ENCODE measurements around the gene SUPT6H.
A peak's percentile ranks its signal among the peaks of the same experiment; 100 is the strongest.

Gene SUPT6H

DNA sequence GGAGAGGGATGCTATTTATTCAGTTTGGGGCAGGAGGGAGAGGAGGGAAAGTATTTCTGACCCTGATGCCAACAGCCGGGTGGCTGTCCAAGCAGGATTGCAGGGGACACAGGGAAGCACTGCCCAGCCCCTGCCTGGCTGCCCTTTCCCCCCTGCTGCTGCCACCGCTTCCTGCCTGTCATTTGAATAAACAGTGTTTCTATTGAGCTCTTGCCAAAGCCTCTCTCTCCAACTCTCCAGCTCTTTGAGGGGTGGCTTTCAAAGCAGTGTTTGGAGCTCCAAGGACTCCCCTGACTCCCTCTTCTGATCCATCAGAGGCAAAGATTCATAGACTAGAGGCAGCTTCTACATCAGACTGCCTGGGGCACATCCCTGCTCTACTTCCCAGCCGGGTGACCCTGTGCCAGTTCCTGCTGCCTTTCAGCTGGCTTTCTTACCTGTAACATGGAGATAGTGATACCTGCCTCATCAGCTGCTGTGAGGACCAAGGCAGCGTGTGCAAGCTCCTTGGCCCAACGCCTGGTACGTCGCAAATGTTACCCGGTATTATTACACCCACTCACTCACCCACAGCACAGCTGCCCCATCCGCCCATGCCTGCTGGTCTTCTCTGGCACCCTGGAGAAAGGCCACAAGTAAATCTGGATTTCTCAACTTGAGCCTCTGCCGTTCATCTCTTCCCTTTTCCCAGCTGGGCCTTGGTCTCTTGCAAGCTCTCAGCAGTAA, 40.2 kb downstream of the SUPT6H start:
- DNase-seq (ENCODE audit: low spot score) = no peak

DNA sequence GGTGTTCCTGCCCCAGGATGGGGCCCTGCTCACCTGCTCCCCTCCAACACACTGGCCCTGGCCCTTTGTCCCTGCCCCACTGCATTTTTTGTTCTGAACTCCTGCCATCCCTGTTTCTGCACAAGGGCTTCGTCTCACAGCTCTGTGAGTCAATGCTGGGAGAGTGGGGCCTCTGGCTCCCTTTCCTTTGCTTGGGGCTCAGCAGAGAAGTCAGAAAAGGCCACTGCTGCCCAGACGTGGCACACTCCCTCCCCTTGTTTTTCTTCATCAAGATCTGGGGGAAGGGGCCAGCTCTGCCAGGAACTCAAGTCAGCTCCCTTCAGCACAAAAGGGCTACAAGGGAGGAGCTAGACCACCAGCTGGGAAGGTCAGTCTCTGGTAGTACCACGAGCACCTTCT, 40.7 kb downstream of the SUPT6H start:
- DNase-seq (ENCODE audit: low spot score) = no peak

DNA sequence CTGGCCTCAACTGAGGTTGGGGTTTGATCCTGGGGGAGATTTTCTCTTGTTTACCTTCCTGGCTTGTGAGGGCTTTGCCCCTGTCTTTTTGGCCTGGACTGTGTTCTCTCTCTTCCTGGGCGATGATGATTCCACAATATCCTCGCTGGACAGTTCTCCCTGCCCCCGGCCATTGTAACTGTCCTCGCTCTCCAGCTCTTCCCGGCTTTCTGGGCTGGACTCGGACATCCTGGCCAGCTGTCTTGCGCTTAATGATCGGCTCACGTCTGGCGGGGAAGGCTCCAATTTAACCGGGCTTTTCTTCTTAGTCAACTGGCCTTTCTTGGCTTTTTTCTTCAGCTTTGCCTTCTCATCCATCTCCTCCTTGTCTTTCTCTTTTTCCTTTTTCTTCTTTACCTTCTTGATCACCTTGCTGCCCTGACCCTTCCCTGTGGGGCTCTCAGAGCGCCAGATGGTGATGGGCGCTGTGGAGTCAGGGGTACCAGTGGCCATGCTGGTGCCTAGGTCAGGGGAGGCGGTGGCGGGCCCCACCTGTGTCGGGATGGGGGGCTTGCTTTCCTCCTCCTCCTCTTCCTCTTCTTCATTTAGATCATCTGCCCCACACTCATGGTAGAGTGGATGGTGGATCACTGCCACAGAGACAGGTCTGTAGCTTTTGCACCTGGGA, 41.7 kb downstream of the SUPT6H start:
- no peak for DNase-seq (ENCODE audit: low spot score)

DNA sequence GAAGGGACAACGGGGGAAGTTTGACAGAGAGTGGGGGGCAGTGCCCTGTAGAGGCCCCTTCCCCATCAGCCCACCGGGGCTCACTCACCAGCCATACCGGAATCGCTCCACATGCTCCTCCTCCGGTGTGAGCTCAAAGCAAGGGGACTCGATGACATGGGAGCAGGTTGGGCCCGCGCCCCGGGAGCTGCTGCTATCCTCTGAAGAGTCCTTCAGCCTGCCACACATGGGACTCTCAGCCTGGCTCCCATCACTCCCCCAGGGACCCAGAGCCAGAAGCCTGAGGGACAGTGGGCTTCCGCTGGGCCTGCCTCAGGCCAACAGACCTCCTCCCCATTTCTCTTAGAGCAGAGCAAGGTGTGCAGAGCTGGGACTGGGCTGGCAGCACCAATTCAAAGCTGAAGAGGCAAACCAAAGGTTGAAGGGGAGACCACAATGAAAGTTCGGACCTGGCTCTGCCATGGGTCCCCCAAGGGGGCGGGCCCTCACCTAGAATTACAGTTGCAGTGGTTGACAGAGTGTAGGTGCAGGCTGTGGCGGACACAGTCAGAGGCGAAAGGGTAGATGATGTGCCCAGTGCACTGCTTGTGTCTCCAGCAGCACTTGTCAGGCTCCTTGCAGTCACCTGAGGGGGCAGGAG, 42.3 kb downstream of the SUPT6H start:
- DNase-seq (ENCODE audit: low spot score) = no peak

DNA sequence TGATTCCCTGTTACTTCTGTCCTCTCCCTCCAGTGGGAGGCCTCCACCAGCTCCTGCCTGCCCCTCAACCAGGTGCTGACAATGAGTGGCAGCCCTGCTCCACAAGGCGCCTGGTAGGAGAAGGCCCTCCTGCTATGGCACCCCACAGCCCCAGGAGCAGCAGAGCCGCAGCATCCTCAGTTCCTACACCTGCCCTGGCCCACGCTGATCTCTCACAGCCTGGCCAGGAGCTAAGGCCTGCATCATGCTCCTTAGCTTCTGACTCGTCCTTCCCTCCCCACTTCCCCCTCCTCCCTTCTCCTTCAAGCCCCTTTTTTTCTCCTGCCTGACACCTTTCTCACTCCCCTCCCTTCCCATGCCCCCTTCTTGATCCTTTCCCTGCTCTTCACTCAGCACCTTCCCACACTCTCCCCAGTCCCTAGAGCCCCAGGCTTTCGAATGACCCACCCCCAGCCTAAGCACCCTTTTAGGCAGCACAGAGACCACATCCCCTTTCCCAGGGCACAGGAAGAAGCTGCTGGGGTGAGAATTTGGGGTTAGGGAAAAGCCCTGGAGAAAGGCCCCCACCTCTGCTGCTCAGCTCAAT, 43.2 kb downstream of the SUPT6H start:
- DNase-seq (ENCODE audit: low spot score) = no peak

DNA sequence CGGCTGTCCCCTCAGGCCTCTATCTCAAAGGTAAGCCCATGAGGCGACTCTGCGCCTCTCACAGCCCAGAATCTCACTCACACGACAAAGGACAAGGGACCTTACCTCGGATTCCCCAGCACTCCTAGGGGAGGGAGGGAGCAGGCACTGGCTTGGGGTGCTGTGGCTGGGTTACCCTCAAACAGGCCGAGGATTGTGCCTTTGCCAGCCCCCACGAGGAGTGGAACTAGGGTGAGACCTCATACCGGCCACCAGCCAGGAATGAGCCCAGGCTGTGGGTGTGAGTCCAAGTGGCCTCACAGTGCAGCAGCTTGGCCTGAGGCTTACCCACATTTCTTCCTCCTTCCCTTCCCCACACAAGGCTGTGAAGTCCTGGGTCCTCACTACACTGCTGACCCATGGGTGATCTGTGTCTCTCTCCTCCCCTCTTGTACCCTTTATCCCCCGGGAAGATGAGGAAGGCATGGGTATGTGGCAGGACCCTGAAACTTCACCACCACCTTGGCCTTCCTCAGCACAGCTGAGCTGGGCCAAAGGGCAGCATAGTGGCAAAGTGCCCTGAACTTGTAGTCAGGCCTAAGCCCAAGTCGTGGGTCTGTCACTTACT, 43.8 kb downstream of the SUPT6H start:
- DNase-seq (ENCODE audit: low spot score) = no peak

DNA sequence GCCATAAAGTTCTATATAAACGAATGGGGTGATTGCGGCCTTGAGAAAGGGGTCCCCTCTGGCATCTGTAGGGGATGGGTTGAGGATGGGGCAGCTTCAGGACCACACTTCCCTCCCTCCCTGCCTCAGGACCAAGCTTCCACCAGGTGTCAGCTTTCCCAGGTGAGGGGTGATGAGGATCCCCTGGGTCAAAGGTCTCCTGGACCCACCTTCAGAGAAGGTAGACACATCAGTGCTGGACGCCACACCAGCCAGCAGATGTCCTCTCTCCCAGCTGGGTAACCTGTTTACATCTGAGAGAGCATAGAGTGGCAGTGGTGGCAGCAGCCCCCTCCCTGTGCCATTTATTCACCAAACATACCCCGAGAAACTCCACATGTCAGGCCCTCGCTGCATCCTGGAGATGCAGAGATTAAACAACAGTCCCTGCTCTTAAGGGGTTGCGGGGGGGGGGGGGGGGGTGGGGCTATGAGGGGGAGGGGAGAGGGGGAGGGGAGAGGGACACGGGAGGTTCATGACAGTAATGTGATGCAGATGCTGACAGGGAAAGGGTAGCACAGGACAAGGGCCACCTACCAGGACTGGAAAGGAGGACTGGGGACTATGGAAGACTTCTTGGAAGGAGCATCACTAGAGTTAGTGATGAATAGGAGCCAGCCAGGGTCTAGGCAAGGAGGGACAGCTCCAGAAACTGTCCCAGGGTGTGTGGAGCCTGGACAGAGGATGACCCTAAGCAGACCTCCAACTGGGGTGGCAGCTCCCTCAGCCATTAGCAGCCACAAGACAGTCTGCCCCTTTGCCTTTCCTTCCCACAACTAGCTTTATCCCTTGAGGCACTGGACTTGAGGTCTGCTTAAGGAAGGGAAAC, 44.7 kb downstream of the SUPT6H start:
- DNase-seq (ENCODE audit: low spot score) = no peak

DNA sequence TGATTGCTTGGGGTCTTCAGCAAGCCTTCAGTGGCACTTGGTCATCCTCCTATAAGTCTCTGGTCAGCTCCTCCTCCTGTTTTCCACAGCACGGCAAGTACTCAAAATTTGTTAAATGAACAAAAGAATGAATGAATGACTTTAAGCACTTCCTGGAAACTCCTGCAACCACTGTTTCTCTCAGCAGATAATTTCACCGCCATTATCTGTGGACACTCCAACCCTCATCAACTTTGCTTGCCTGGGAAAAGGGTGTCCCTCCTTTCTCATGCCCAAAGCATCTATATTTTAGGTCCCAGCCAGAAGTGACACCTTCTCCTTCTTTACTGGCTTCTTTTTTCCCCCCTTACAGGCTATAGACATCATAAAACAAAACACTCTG, 45.3 kb downstream of the SUPT6H start:
- no peak for DNase-seq (ENCODE audit: low spot score)

DNA sequence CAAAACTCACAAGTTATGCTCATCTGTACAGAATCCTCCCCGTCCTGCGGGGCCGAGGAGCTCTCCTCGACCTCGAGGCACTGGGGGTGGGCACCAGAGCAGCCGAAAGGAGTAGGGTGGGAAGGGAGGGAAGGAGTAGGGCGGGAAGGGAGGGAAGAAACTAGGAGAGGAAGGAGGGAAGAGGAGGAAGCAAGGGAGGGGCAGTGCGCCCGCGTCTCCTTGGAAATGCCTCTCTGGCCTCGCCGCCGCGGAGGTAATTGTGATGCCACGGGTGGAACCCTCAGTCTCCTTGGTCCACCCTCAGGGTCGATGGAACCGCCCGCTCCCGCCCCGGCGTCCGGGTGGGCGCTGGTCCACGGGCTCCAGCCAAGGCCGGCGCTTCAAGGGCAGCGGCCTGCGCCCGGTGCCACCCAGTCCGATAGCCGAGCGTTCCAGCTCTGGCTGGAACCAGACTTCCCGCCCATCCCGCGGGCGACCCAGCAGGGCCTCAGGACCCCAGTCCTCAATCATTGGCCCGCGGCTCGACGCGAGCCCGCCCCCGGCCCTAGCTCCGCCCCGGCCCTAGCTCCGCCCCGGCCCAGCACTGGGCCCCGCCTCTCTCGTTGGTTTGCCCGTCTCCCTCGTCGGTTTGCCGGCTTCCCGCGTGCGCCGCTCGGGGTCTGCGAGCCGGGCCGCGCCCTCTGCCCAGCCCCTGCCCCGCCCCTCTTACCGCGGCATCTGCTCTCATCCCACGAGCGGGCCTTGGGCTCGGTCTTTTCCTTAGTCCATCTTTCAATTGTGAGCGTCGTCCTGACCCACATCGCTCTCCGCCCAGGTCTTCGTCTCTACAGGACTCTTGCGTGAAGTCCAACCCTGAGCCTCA, 49.1 kb downstream of the SUPT6H start:
- DNase-seq (ENCODE audit: low spot score) = peak; percentile 71

DNA sequence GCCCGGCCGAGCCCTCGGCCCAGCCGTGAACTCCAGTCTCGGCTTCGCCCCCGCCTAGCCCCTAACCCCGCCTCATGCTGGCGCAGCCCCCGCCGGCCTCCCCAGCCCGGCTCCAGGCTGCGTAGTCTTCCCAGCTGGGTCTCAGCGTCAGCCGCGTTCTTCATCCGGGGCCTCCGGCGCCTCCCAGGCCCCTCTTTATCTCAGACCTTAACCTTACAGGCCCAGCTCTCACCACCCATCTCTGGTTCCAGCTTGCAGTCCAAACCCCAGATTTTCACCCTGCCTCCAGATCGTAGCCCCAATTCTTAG, 49.7 kb downstream of the SUPT6H start, which contains the start of gene PROCA1:
TSS of gene PROCA1 (minus strand) at position 166 of the 309 bp plus-strand sequence. CDS start 228 bp downstream, outside the sequence.
- DNase-seq (ENCODE audit: low spot score) = no peak

DNA sequence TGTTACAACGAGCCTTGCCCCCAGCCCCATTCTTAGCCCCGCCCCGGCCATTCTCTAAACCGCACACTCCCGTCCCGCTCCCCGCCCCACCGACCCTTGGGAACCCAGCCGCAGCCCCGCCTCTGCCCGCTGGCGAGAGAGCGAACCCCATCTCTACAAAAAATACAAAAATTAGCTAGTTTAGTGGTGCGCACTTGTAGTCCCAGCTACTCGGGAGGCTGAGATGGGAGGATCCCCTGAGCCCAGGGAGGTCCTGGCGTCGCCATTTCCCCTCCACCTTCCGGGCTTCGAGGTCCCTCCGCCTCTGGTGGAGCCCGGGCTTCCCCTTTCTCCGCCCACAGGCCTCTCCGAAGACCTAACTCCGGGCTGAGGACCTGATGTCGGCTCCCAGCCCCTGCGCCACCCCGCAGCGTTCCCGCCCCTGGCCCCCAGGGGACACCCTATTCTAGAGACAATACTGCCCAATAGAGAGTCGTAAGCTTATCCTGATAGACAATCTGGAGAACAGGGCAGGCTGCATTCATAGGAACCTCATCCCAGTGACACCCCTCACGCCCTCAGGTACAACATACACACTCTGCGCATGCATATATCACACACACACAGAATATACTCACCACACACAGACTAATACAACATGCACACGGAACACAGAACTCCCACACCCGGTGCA, 50.2 kb downstream of the SUPT6H start:
- DNase-seq (ENCODE audit: low spot score) = no peak

DNA sequence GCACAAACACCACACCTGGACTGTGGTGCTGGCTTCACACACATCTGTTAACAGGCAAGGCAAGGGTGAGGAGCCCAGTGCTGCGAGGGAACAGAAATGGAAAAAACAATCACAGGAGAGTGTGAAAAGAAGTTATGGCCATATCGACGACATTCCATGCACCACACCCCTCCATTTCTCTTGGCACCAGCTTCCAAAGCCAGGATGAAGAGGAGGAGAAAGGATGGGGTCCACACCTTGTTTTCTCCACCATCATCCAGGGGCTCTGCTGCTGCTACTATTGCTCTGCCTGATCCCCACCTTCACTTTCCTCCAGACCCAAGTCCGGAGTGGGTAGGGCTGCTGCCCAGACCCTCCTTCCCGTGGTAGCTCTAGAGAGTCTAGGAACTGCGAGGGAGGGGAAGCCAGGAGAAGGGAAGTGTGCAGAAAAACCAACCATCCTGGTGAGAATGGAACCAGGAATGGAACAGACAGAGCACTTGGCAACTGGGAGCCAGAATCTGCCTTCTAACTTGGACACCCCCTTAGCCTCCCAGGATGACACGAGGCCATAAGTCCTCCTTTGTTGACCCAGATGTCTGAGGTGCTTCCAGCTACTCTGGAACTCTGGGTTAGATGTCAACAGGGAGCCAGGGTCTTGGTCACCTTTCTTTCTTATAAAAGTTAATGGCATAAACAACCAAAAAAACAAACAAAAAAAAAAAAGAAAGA, 50.9 kb downstream of the SUPT6H start:
- DNase-seq (ENCODE audit: low spot score) = no peak

DNA sequence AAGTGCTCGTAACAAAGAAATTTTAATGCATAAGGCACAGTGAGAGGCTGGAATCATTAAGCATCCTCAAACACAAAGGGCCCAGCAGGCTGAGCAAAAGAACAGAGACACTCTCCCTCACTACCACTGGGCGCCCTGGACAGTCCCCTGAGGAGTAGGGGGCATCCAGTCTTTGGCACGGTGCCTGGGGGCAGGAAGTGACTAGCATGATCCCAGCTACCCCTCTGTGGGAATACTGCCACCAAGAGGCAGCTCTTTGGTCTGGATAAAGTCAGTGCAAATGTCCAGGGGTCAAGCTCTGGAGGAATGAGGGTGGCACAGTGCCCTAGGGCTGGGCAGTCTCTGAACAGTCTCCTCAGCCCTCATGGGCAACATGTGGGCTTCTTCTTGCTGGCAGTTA, 52.3 kb downstream of the SUPT6H start:
- DNase-seq (ENCODE audit: low spot score) = no peak

DNA sequence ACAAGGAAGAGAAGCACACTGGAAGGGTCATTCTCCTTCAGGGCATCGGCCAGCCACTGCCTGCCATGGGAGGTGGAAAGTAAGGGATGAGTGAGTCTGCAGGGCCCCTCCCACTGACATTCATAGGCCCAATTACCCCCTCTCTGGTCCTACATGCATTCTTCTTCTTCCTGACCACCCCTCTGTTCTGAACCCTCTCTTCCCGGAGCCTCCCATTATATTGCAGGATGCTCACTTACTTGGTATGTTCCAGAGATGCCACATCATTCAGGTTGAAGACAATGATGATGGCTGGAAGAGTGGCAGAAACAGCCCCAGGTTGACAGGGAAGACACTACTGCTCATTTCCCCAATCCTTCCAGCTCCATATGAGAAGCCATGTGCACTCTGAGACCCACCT, 53.2 kb downstream of the SUPT6H start:
- DNase-seq (ENCODE audit: low spot score) = no peak

DNA sequence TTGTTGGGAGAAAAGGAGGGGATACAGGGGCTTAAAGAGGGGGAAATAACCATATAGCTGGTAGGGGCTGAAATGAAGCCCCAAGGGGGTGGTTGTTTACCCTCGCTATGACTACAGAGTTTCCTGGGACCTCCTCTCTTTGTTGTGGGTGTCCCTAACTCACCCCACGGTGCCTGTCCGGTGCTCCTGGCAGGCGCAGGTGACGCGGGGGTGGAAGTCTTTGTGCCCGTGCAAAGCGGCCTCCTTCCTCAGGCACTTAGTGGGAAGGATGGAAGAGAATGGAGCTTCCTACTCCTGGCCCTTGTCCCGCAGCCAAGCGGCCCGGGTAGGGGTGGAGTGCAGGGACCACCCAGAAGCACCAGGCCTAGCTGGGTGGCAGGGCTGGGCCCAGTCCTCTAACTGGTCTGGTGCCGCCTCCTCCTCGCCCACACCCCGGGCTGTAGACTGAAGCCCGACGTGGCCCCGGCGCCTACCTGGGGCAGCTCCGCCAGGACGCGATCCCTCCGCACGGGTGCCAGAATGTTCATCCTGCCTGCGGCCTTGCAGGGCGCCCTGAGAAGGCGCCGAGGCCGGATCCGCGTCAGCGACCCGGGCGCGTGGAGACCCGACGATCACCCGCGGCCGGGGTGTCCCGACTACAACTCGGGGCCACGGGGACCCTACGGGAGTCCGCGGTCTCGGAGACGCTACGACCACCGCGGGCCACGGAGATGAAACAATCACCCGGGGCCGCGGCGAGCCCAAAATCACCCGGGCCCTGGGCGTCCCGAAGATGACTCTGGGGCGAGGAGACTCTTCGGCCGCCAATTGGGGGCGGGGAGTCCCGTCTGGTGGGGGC, 55.0 kb downstream of the SUPT6H start:
- no peak for DNase-seq (ENCODE audit: low spot score)

DNA sequence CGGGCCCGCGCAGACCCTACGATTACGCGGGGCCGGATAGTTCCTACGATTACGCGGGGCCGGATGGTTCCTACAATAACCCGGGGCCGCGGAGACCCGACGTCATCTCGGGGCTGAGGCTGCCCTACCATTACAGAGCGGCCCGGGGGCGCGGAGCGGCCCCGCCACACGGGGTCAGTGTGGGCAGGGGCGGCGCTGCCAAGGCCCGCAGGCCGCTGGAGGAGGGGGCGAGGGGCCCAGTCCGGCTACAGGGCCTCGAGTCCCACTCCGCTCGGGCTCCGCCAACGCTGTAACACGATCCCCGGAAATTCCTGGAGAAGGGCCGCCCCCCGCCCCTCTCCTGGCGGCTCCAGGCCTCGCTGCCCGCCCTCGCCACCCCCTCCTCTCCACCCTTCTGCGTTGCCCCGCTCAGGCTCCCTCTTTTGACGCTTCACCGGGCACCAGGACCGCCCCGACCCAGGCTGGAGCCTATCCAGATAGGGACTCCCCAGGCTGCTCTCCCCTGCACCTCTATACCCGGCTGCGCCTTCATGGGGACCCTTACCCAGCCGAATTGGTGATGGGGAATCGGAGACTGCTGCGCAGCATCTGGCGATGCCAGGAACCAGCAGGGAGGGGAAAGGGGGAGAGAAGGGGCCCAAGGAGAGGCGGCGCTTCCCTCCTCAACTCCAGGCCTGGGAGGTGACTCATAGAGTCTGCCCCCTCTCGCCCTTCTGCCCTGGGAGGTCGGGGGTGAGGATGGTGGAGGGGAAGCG, 55.8 kb downstream of the SUPT6H start, which contains the start of gene RAB34:
TSS of gene RAB34 (minus strand) at position 291 of the 755 bp plus-strand sequence. CDS start 602 bp downstream, outside the sequence.
- DNase-seq (ENCODE audit: low spot score) = no peak

DNA sequence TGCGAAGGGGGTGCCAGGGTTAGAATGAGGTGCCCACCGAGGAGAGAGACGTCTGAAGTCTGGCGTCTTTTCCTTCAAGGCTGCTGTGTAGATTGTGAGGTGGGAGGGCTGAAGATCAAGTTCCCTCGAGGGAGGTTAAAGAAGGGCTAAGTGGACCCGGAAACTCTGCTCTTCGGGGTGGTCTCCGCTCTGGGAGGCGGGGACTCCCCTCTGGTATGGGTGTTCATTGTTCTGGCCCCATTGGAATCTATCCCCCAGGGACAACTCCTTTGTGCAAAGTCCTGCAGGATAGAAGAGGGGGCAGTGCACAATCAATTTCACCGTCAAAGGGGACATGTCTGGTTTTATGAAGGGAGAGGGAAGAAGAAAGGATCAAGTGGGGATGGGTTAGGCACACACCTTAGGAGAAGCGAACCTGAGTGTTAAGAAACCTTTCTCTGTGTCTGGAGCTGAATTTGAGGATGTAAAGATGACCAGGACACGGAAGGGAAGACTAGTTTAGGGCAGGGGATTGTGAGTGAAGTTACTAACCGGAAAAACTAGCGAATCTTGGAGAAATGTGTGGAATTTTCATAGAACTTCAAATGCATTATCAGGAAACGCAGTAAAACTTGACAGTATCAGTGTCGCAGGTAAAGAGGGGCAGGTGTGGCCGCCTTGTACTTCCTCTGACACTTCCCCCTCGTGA, 56.5 kb downstream of the SUPT6H start:
- DNase-seq (ENCODE audit: low spot score) = no peak
